ENCODE measurements around the gene SLC45A2. TPM values are rescaled to one million over a fixed set of nuclear protein-coding genes. Genes with fewer than 3 reads are reported as not detected.

SLC45A2 gene
- total RNA-seq, 1 donor from 2014 or later: not detected

DNA sequence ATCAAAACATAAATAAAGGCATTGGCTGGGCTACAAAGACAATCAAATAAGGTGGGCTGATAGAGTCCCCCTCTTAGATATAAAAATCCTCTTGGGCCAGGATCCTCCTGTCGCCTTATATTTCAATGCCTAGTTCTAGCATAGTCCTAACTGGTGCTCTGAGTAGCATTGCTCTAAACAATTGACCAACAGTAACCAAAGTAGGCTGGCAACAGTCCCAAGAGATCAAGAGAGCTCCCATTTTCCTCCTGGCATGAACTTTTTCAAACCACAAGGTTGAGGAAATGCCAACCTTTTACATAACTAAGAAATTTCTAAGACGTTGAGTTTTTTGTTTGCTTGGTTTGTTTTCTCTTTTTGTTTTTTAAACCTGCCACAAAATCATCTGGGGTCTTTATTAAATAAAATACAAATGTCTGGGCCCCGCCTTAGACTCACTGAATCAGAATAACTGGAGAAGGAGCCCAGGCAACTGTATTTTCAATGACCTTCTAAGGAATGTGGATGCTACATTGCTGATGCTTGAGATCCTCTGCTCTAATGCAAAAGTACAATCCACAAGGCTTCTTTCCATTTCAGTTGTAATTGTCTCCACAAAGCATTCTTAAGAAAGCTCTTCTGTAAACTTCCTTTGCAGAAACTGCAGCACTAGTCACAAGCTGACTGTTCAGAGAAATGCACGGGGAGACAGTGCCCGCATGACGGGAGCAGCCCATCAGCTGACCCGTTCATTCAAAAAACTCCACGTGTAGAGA is 2.9 kb downstream of the SLC45A2 start:
- Histone ChIP-seq H3K36me3 (peaks cover 0 to 5% of the 10 kb centered on the region in 2 donors), H3K4me1 (no peaks in the 10 kb centered on the region), H3K4me3 (no peak overlapping the region), H3K27me3 (no peaks in the 10 kb centered on the region), H3K27ac (no peak overlapping the region), H3K9me3 (no peaks in the 10 kb centered on the region)
- TF ChIP-seq POLR2AphosphoS5 (IDR thresholded peaks at IDR 0.05; ENCODE audit: insufficient read depth in 1 of 2, low read depth in 1 of 2) (no peak), POLR2A (IDR thresholded peaks at IDR 0.05) (no peak)
- TF ChIP-seq, protein P1, sequence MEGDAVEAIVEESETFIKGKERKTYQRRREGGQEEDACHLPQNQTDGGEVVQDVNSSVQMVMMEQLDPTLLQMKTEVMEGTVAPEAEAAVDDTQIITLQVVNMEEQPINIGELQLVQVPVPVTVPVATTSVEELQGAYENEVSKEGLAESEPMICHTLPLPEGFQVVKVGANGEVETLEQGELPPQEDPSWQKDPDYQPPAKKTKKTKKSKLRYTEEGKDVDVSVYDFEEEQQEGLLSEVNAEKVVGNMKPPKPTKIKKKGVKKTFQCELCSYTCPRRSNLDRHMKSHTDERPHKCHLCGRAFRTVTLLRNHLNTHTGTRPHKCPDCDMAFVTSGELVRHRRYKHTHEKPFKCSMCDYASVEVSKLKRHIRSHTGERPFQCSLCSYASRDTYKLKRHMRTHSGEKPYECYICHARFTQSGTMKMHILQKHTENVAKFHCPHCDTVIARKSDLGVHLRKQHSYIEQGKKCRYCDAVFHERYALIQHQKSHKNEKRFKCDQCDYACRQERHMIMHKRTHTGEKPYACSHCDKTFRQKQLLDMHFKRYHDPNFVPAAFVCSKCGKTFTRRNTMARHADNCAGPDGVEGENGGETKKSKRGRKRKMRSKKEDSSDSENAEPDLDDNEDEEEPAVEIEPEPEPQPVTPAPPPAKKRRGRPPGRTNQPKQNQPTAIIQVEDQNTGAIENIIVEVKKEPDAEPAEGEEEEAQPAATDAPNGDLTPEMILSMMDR (IDR thresholded peaks at IDR 0.05): no peak
- DNase-seq (ENCODE audit: extremely low spot score in 2 of 2): no peak
- intact Hi-C loops (cut with DNase I): no loop called here

- TF ChIP-seq, protein P1 (IDR thresholded peaks at IDR 0.05): no peak
- TF ChIP-seq POLR2AphosphoS5 (IDR thresholded peaks at IDR 0.05; ENCODE audit: insufficient read depth in 1 of 2, low read depth in 1 of 2): no peak
- TF ChIP-seq POLR2A (IDR thresholded peaks at IDR 0.05): no peak
- intact Hi-C loops (cut with DNase I): no loop called here
- Histone ChIP-seq H3K27me3 (no peaks in the 10 kb centered on the region), H3K9me3 (no peaks in the 10 kb centered on the region), H3K36me3 (no peaks in the 10 kb centered on the region), H3K4me1 (peaks cover 7% of the 10 kb centered on the region), H3K27ac (no peak overlapping the region), H3K4me3 (no peak overlapping the region)
- no peak for DNase-seq (ENCODE audit: extremely low spot score in 2 of 2)
Observed at GRCh38 chr5:33980030-33980429, 4.5 kb downstream of the SLC45A2 start.

DNA sequence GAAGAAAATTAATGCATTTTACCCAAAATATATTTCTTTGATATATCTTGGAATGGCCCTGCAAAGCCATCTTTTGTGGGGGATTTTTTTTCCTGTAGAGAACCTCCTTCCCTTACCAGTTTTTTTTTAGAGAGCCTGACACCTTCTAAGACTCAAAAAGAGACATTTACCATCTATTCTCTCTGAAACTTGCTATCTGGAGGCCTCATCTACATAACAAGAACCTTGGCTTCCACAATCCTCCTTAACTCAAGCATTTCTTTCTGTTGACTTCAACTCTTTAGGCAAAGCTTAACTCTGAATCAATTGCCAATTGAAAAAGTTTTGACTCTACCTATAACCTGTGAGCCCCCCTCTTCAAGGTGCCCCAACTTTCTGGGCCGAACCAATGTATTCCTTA is 6.2 kb downstream of the SLC45A2 start:
- Histone ChIP-seq H3K4me1 (peaks cover 7% of the 10 kb centered on the region), H3K9me3 (no peaks in the 10 kb centered on the region), H3K27me3 (no peaks in the 10 kb centered on the region), H3K36me3 (no peaks in the 10 kb centered on the region), H3K4me3 (no peak overlapping the region), H3K27ac (no peak overlapping the region)
- no peak for TF ChIP-seq POLR2A (IDR thresholded peaks at IDR 0.05)
- intact Hi-C loops (cut with DNase I): no loop called here
- no peak for DNase-seq (ENCODE audit: extremely low spot score in 2 of 2)

- no peaks in the 10 kb centered on the region for H3K27me3 ChIP-seq
- H3K4me3 ChIP-seq: no peak overlapping the region
- H3K36me3 ChIP-seq: no peaks in the 10 kb centered on the region
- DNase-seq (ENCODE audit: extremely low spot score in 2 of 2): no peak
- no peaks in the 10 kb centered on the region for H3K9me3 ChIP-seq
- peaks cover 7% of the 10 kb centered on the region for H3K4me1 ChIP-seq
- intact Hi-C loops (cut with DNase I): no loop called here
- H3K27ac ChIP-seq: no peak overlapping the region
- TF ChIP-seq, protein P1 (IDR thresholded peaks at IDR 0.05): no peak
- TF ChIP-seq POLR2AphosphoS5 (IDR thresholded peaks at IDR 0.05; ENCODE audit: insufficient read depth in 1 of 2, low read depth in 1 of 2) (no peak), POLR2A (IDR thresholded peaks at IDR 0.05) (no peak)
Observed at GRCh38 chr5:33976307-33976706, 8.2 kb downstream of the SLC45A2 start.

DNA sequence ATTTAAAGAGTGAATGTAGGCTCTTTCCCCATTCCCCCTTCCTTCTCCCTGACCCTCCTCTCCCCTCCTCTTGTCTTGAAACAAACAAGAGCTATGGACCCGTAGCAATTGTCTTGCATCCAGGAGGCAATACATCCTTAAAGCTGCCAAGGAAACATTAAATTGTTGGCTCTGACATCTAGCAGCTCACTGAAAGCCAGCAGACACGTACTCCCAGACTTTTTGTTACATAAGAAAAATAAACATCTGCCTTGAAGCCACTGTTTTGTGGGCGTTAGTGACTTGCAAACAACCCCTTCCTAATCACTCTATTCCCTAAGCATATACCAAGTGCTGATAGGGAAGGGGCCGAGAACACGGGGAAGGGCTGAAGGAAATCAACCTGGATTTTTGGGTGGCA is 8.6 kb downstream of the SLC45A2 start:
- TF ChIP-seq, protein P1 (IDR thresholded peaks at IDR 0.05): no peak
- TF ChIP-seq POLR2A (IDR thresholded peaks at IDR 0.05) (no peak), POLR2AphosphoS5 (IDR thresholded peaks at IDR 0.05; ENCODE audit: insufficient read depth in 1 of 2, low read depth in 1 of 2) (no peak)
- H3K27ac ChIP-seq: peak overlapping the region; percentile 6
- H3K36me3 ChIP-seq: no peaks in the 10 kb centered on the region
- H3K4me3 ChIP-seq: no peak overlapping the region
- no peaks in the 10 kb centered on the region for H3K9me3 ChIP-seq
- peaks cover 7% of the 10 kb centered on the region for H3K4me1 ChIP-seq
- no peak for DNase-seq (ENCODE audit: extremely low spot score in 2 of 2)
- no peaks in the 10 kb centered on the region for H3K27me3 ChIP-seq
- intact Hi-C loops (cut with DNase I): no loop called here
